Epithelial cell of prostate (primary cell): Measurements from ENCODE around the gene PRDM2.

Experiments used
- DNase-seq: peaks from one replicate; pipeline ENCODE4 v3.0.0-alpha.2; 2011; ENCODE audit warnings: low read depth, low spot score
- H3K27ac ChIP-seq: fragments of 450-650 bp; 2 replicates; pipeline ENCODE4 v1.5.1; 2017; ENCODE audit warnings: mild to moderate bottlenecking

The PRDM2 gene

GRCh38 chr1:13871886-13872285 is 171.9 kb downstream of the PRDM2 start:
- no peak for DNase-seq
- H3K27ac ChIP-seq: no peak overlapping the region

- H3K27ac ChIP-seq: no peak overlapping the region
- no peak for DNase-seq
These were observed 173.0 kb downstream of the PRDM2 start for GRCh38 chr1:13873032-13873431.
